Activated T-cell treated with anti-CD3 and anti-CD28 coated beads, Interleukin-2, amount 50 U/mL, for 72 hours (primary cell): ENCODE measurements around the gene ACOT13. TPM values are rescaled to one million over a fixed set of nuclear protein-coding genes. Genes with fewer than 3 reads are reported as not detected.
"Not testable (repeated sequence)": the region's sequence is repeated elsewhere in the genome, so short reads cannot be mapped to it uniquely, and the experiment has no call there.

Experiments
- ATAC-seq, 2 donors: fragments of 150-1000 bp; cut with Tn5 transposase; replicated peaks in 1 of 2; 2 replicates each; pipeline ENCODE4 v1.10.0; 2021; ENCODE audit warnings: moderate library complexity in 2 of 2, mild to moderate bottlenecking in 1 of 2
- DNase-seq, 2 donors: peaks; one replicate each; pipeline ENCODE4 v3.0.0; 2021 to 2022; ENCODE audit warnings: mixed read lengths in 1 of 2
- H3K27ac Mint-ChIP-seq: one replicate; pipeline ENCODE4 v1.8.0; 2022; ENCODE audit warnings: mild to moderate bottlenecking, moderate library complexity, mixed read lengths
- H3K27me3 Mint-ChIP-seq: one replicate; pipeline ENCODE4 v1.8.0; 2022; ENCODE audit warnings: low read depth, mixed read lengths
- H3K36me3 Mint-ChIP-seq, 2 donors: one replicate each; pipeline ENCODE4 v1.8.0; 2022; ENCODE audit warnings: mixed read lengths in 2 of 2, mild to moderate bottlenecking in 1 of 2; ENCODE audit not compliant: insufficient read depth in 2 of 2
- H3K4me1 Mint-ChIP-seq: one replicate; pipeline ENCODE4 v1.8.0; 2022; ENCODE audit warnings: low read depth, mixed read lengths
- H3K4me3 Mint-ChIP-seq, 2 donors: one replicate each; pipeline ENCODE4 v1.8.0; 2022; ENCODE audit warnings: mild to moderate bottlenecking in 2 of 2, mixed read lengths in 2 of 2, moderate library complexity in 2 of 2
- H3K9me3 Mint-ChIP-seq, 2 donors: one replicate each; pipeline ENCODE4 v1.8.0; 2022; ENCODE audit warnings: mixed read lengths in 2 of 2
- total RNA-seq, 2 donors: library from RNA; stranded (reverse); gene quantifications; one replicate each; pipeline ENCODE4 v1.2.3, GENCODE V29; 2022

The ACOT13 gene
- total RNA-seq, 2 donors from 2014 or later: 26.5 to 26.9 TPM

DNA sequence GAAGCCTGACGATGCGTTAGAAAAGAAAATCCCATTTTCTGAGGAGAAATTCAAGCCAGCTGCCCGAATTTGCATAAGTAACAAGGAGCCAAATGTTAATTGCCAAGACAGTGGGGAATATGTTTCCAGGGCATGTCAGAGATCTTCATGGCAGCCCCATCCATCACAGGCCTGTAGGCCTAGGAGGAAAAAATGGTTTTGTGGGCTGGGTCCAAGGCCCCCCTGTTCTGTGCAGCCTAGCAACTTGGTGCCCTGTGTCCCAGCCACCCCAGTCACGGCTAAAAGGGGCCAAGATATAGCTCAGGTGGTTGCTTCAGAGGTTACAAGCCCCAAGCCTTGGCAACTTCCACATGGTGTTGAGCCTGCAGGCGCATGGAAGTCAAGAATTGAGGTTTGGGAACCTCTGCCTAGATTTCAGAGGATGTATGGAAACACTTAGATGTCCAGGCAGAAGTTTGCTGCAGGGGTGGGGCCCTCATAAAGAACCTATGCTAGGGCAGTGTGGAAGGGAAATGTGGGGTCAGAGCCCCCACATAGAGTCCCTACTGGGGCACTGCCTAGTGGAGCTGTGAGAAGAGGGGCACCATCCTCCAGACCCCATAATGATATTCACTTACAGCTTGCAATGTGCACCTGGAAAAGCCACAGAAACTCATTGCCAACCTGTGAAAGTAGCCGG is 64.7 kb downstream of the ACOT13 start:
- not testable (repeated sequence) for H3K27ac Mint-ChIP-seq, H3K4me1 Mint-ChIP-seq, DNase-seq, ATAC-seq, H3K4me3 Mint-ChIP-seq
- H3K36me3 Mint-ChIP-seq: peaks cover 12 to 20% of the 10 kb centered on the region in 2 donors
- peaks cover 13% of the 10 kb centered on the region for H3K27me3 Mint-ChIP-seq
- H3K9me3 Mint-ChIP-seq: peaks cover 12 to 16% of the 10 kb centered on the region in 2 donors

DNA sequence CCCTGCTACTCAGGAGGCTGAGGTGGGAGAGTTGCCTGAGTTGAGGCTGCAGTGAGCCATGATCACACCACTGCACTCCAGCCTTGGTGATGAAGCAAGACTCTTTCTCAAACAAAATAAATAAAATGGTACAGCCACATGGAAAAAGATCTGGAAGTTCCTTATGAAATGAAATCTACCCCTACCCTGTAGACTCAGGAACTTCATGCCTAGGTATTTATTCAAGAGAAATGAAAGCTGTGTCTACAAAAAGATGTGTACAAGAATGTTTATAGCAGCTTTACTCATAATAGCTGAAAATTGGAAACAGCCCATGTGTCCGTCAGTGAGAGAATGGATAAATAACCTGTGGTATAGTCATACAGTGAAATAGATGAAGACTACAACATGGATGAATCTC is 67.3 kb downstream of the ACOT13 start:
- H3K36me3 Mint-ChIP-seq: peaks cover 12 to 19% of the 10 kb centered on the region in 2 donors
- ATAC-seq: no peak
- H3K4me1 Mint-ChIP-seq: peaks cover 8% of the 10 kb centered on the region
- H3K27me3 Mint-ChIP-seq: peaks cover 7% of the 10 kb centered on the region
- no peak for DNase-seq
- H3K27ac Mint-ChIP-seq: no peak overlapping the region
- H3K4me3 Mint-ChIP-seq: no peak overlapping the region
- peaks cover 9 to 14% of the 10 kb centered on the region in 2 donors for H3K9me3 Mint-ChIP-seq

DNA sequence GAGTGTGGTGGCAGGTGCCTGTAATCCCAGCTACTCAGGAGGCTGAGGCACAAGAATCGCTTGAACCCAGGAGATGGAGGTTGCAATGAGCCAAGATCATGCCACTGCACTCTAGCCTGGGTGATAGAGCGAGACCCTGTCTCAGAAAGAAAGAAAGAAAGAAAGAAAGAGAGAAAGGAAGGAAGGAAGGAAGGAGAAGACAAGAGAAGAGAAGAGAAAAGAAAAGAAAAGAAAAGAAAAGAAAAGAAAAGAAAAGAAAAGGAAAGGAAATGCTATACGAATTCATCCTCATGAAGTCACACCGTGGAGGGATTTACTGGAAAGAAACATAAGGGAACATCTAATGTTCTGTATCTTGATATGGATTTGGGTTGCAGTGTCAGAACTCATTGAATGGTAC is 67.8 kb downstream of the ACOT13 start:
- not testable (repeated sequence) for H3K27me3 Mint-ChIP-seq, ATAC-seq, DNase-seq, H3K27ac Mint-ChIP-seq, H3K4me1 Mint-ChIP-seq, H3K4me3 Mint-ChIP-seq
- Mint-ChIP-seq H3K9me3 (peaks cover 9 to 11% of the 10 kb centered on the region in 2 donors), H3K36me3 (peaks cover 12 to 15% of the 10 kb centered on the region in 2 donors)

DNA sequence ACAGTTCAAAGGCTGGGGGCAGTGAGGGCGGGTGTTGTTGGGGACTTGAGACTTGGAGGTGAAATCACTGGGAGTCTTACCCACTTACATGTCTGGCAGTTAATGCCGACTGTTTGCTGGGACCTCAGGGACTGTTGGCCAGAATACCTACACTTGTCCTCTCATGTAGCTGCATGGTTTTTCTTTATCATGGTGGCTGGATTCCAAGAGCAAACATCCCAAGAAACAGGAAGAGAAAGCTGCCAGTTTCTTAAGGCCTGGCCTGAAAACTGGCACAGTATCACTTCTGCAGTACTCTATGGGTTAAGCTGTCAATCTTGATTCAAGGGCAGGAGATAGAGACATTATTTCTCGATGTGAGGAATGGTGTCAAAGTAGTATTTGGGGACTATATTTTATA is 71.9 kb downstream of the ACOT13 start:
- Mint-ChIP-seq H3K27ac (no peak overlapping the region), H3K36me3 (peaks cover 0 to 3% of the 10 kb centered on the region in 2 donors), H3K4me1 (peaks cover 34% of the 10 kb centered on the region), H3K4me3 (no peak overlapping the region), H3K27me3 (no peaks in the 10 kb centered on the region), H3K9me3 (peaks cover 2 to 3% of the 10 kb centered on the region in 2 donors)
- DNase-seq: no peak
- ATAC-seq: no peak

DNA sequence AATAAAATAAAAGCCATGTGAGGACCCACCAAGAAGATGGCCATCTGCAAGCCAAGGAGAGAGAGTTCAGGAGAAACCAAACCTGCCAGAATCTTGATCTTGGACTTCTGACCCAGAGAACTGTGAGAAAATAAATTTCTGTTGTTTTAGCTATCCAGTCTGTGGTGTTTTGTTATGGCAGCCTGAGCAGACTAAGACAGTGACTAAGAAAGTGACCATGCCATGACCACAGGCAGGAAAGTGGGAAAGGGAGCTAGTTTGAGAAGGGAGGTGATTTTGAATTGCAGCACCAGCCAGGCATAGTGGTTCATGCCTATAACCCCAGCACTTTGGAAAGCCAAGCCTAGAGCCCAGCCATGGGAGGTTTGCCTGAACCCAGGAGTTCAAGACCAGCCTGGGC is 74.0 kb downstream of the ACOT13 start:
- ATAC-seq (no peak), DNase-seq (no peak)
- peaks cover 38% of the 10 kb centered on the region for H3K4me1 Mint-ChIP-seq
- no peak overlapping the region for H3K4me3 Mint-ChIP-seq
- H3K9me3 Mint-ChIP-seq: peaks cover 2 to 3% of the 10 kb centered on the region in 2 donors
- H3K27me3 Mint-ChIP-seq: no peaks in the 10 kb centered on the region
- H3K27ac Mint-ChIP-seq: no peak overlapping the region
- H3K36me3 Mint-ChIP-seq: peaks cover 0 to 3% of the 10 kb centered on the region in 2 donors

DNA sequence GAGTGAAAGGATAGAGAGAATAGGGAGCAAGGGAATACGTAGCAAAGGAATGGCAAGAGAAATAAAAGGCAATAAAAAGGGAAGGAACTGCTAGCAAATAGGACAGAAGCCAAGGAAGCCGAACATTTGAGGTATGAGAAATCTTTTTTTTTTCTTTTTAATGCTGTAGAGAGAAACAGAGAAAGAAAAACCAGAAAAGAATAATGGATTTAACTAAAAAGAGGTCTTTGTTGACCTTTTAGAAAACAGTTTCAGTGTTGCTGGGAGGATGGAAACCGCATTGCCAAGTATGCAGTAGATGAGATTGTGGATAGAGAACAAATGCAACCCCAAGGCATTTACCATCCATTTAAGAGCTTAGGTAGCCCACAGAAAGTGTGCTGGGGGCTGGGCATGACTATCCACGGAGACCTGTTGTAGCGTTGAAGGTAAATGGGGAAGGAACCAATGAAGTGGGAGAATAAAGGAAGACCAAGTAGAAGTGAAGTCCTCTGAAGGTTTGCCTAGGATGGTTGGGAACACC is 75.4 kb downstream of the ACOT13 start:
- DNase-seq: no peak
- Mint-ChIP-seq H3K27me3 (no peaks in the 10 kb centered on the region), H3K27ac (peak overlapping the region; percentile 27), H3K9me3 (peaks cover 2 to 3% of the 10 kb centered on the region in 2 donors), H3K4me3 (peak overlapping the region; percentile 38 to 80), H3K4me1 (peaks cover 34% of the 10 kb centered on the region), H3K36me3 (peaks cover 0 to 3% of the 10 kb centered on the region in 2 donors)
- ATAC-seq: no peak

DNA sequence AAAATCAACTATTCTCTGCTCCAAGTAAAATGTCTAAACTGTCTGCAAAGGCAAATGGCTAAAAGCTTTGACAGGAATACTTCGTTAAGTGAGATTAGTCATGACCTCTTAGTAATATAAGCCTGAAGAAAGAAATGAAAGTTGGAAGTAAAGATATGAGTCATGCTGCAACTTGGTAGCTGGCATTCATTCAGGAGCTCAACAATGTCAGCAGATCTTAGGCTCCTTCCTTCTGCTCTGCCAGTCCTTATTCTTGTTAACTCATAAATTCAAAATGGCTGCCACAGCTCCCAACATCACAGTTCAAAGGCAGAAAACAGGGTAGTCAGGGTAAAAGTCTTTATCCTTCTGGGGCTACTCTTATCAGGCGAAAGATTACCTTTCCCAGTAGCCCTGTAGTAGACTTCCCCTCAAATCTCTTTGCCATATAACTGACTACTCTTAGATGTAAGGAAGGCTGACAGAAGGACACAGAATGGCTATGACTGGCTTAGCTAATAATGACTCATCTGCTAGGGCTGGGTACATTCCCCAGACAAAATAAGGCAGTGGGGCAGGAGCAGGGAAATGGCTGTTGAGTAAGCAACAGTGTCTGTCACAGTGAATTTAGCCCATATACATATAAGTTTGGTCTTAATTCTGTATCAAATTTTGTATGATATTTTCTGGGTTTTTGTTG is 76.5 kb downstream of the ACOT13 start:
- H3K27ac Mint-ChIP-seq: peak overlapping the region; percentile 83
- ATAC-seq: peak; percentile 93 to 95

DNA sequence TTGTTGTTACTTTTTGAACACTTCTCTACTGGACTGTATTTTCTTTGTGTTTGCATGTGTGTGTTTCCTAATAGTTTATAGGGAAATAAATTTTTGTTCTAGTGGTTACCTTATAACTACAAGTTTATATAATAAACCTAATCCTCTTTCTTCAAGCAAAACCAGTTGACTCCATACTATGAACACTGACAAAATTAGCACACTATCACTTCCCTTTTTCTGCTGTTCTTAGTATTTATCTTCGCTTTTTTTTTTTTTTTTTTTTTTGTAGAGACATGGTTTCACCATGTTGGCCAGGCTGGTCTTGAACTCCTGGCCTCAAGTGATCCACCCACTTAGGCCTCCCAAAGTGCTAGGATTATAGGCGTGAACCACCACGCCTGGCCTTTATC is 77.1 kb downstream of the ACOT13 start:
- H3K9me3 Mint-ChIP-seq: peaks cover 2 to 3% of the 10 kb centered on the region in 2 donors
- H3K4me1 Mint-ChIP-seq: peaks cover 34% of the 10 kb centered on the region
- DNase-seq (no peak), ATAC-seq (no peak)
- H3K27ac Mint-ChIP-seq: peak overlapping the region; percentile 61
- peaks cover 0 to 3% of the 10 kb centered on the region in 2 donors for H3K36me3 Mint-ChIP-seq
- H3K4me3 Mint-ChIP-seq: peak overlapping the region; percentile 65 to 80
- peaks cover 3% of the 10 kb centered on the region for H3K27me3 Mint-ChIP-seq

More for the DNA sequence above, 76.5 kb downstream of the ACOT13 start:
- Mint-ChIP-seq H3K4me1 (peaks cover 34% of the 10 kb centered on the region), H3K9me3 (peaks cover 2 to 3% of the 10 kb centered on the region in 2 donors), H3K4me3 (peak overlapping the region; percentile 65 to 80), H3K36me3 (peaks cover 0 to 3% of the 10 kb centered on the region in 2 donors), H3K27me3 (no peaks in the 10 kb centered on the region)
- DNase-seq: peak; percentile 38 to 47

DNA sequence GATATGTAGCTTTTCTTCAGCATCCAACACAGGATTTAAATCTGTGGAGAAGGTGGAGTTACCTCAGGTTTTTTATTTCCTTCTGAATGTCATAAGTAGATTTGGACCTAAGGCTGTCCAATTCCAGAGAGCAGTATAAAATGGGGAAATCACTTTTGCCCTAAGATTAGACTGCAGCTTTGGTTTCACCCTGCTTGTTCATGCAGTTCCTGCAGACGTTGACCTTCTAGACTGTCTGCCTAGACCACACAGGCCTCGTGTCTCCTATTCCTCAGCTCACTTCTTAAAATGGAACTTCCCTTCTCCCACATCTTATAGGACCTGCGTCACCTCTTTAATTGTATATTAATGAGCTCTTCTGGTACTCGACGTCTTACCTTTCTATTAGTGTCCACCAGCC is 78.0 kb downstream of the ACOT13 start:
- DNase-seq: no peak
- Mint-ChIP-seq H3K4me1 (peaks cover 40% of the 10 kb centered on the region), H3K36me3 (peaks cover 0 to 3% of the 10 kb centered on the region in 2 donors), H3K27me3 (peaks cover 9% of the 10 kb centered on the region), H3K9me3 (peaks cover under 1 to 3% of the 10 kb centered on the region in 2 donors), H3K4me3 (no peak overlapping the region), H3K27ac (no peak overlapping the region)
- no peak for ATAC-seq

DNA sequence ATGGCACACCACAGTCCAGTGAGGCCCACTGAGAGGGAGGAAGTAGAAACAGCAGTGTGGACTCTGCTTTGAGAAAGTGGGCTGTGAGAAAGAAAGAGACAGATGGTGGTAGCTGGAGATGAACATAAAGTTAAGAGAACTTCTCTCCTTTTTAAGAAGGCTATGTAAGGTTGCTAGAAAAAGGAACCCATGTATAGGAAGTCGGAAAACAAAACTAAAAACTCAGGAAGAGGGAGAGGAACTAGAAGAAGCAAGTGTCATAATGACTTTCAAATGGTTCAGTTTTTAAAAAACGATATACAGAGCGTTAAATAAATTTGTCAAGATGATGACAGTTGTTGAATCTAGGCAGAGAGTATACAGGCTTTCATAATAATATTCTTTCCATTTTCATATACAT is 82.4 kb downstream of the ACOT13 start:
- ATAC-seq: no peak
- no peak overlapping the region for H3K4me3 Mint-ChIP-seq
- peaks cover 0 to 7% of the 10 kb centered on the region in 2 donors for H3K9me3 Mint-ChIP-seq
- H3K27ac Mint-ChIP-seq: no peak overlapping the region
- peaks cover 9% of the 10 kb centered on the region for H3K4me1 Mint-ChIP-seq
- peaks cover 9% of the 10 kb centered on the region for H3K27me3 Mint-ChIP-seq
- DNase-seq: no peak
- H3K36me3 Mint-ChIP-seq: peaks cover 6 to 8% of the 10 kb centered on the region in 2 donors

DNA sequence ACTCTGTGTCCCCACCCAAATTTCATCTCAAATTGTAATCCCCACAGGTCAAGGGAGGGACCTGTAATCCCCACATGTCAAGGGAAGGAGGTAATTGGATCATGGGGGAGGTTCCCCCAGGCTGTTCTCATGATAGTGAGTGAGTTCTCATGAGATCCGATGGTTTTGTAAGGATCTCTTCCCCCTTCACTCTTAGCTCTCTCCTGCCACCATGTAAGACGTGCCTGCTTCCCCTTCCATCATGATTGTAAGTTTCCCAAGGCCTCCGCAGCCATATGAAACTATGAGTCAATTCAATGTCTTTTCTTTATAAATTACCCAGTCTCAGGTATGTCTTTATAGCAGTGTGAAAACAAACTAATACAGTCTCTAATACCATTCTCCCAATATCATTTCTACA is 84.0 kb downstream of the ACOT13 start:
- not testable (repeated sequence) for H3K36me3 Mint-ChIP-seq, ATAC-seq, H3K27ac Mint-ChIP-seq, H3K4me3 Mint-ChIP-seq, H3K27me3 Mint-ChIP-seq, DNase-seq, H3K4me1 Mint-ChIP-seq, H3K9me3 Mint-ChIP-seq

DNA sequence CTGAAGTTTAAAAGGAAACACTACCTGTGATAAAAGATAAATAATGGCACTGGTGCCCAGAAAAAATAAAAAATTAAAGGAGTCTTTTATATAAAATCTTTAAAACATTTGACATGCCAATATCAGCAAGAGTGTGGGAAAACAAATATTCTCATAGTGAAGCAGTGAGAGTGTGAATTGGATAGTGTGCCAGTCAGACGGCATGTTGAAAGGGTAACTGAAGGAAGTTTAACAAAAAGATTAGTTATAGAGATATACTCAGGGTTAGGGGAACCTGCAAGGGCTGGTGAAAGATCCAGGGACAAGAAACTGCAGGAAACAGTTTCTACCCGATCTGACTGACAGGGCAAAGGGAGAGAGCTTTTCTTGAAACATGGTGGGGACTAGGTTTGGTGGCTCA is 85.6 kb downstream of the ACOT13 start:
- no peak overlapping the region for H3K4me3 Mint-ChIP-seq
- H3K9me3 Mint-ChIP-seq: peaks cover 0 to 8% of the 10 kb centered on the region in 2 donors
- H3K36me3 Mint-ChIP-seq: peaks cover 6 to 8% of the 10 kb centered on the region in 2 donors
- DNase-seq: no peak
- ATAC-seq: no peak
- H3K27ac Mint-ChIP-seq: no peak overlapping the region
- peaks cover 9% of the 10 kb centered on the region for H3K27me3 Mint-ChIP-seq
- H3K4me1 Mint-ChIP-seq: peaks cover 5% of the 10 kb centered on the region

DNA sequence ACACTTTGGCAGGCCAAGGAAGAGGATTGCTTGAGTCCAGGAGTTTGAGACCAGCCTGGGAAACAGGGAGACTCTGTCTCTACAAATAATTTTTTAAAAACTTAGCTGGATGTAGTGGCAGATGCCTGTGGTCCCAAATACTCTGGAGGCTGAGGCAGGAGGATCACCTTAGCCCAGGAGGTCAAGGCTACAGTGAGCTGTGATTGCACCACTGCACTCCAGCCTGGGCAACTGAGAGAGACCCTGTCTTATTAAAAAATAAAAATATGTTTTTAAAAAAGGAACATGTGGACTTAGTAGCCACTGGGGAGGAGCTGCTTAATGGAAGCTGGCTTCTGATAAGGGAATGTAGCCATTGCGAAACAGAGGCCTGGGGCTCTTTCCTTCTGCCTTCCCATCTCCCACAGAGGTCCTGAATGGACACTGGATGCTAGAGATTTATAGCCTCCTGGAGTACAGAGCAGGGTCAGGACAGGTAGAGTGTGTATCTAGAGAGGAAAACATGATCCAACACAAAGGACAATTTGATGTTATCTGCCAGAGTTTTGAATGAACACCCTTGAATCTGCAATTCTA is 86.1 kb downstream of the ACOT13 start:
- Mint-ChIP-seq H3K36me3 (peaks cover 6 to 8% of the 10 kb centered on the region in 2 donors), H3K27ac (no peak overlapping the region), H3K4me1 (peaks cover 5% of the 10 kb centered on the region), H3K4me3 (no peak overlapping the region), H3K9me3 (peaks cover 0 to 8% of the 10 kb centered on the region in 2 donors), H3K27me3 (peaks cover 9% of the 10 kb centered on the region)
- ATAC-seq (no peak), DNase-seq (no peak)
